HG02610 (cell line): ENCODE data around the gene FBXO42.
"Not testable (repeated sequence)": the region's sequence is repeated elsewhere in the genome, so short reads cannot be mapped to it uniquely, and the experiment has no call there.

Experiments
- ATAC-seq: cut with Tn5 transposase; IDR thresholded peaks from one replicate; pipeline ENCODE4 v1.9.1; 2021; ENCODE audit warnings: mild to moderate bottlenecking, moderate library complexity; ENCODE audit not compliant: unreplicated experiment

The FBXO42 gene

DNA sequence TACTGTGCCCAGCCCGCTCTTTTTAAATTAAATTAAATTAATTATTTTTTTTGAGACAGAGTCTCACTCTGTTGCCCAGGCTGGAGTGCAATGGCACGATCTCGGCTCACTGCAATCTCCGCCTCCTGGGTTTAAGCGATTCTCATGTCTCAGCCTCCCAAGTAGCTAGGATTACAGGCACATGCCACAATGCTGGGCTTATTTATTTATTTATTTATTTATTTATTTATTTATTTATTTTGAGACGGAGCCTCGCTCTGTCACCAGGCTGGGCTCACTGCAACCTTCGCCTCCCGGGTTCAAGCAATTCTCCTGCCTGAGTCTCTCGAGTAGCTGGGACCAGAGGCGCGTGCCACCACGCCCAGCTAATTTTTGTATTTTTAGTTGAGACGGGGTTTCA, 129.6 kb downstream of the FBXO42 start:
- ATAC-seq, result not testable (repeated sequence)

DNA sequence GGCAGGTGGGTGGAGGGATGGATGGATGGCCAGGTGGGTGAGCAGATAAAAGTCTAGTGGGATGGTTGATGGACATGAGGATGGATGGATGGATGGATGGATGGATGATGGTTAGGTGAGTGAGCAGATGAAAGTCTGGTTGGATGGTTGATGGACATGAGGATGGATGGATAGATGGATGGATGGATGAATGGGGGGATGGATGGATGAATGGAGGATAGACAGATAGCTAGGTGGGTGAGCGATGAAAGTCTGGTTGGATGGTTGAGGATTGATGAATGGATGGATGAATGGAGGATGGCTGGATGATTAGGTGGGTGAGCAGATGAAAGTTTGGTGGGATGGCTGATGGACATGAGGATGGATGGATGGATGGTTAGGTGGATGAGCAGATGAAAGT, 130.8 kb downstream of the FBXO42 start:
- ATAC-seq, result no peak

DNA sequence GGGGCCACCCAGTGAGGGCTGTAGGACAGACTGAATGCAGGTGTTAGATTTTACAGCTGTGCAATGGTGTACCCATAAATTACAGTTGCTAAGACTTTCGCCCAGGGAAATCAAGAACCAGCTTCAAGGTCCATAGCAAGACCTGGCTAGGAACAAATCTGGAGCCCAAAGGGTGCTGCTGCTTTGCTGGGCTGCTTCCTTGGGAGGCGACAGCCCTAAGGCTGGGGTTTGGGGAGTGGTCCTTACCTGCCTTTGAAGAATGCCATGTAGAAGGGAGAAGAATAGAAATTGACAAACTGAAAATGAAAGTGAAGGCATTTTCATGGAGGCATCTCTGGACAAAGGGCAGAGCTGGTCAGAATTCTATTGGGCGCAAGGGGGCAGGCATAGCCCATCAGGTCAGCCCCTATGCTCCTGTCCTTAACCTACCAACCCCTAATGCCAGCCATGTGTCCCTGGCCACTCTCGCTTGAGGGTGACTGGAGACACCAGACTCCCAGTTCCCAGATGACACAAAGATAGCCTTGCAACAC, 132.2 kb downstream of the FBXO42 start:
- ATAC-seq, result no peak

DNA sequence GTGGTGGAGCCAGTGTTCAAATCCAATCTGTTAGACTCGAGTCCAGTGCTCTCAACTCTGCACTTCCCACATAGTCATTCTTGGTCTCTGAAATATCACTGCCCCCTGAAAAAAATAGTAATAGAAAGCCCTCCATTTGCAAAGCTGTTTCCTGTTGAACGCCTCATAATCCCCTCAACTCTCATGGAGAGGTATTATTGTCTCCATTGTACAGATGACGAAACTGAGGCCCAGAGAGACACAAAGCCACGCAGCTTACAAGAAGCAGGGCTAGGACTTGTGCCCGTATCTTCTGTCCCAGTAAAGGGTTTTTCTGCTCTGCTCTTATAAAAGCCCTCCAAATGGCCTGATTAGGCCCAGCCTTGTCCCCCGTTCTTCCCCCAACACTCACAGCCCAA, 133.6 kb downstream of the FBXO42 start:
- no peak for ATAC-seq

DNA sequence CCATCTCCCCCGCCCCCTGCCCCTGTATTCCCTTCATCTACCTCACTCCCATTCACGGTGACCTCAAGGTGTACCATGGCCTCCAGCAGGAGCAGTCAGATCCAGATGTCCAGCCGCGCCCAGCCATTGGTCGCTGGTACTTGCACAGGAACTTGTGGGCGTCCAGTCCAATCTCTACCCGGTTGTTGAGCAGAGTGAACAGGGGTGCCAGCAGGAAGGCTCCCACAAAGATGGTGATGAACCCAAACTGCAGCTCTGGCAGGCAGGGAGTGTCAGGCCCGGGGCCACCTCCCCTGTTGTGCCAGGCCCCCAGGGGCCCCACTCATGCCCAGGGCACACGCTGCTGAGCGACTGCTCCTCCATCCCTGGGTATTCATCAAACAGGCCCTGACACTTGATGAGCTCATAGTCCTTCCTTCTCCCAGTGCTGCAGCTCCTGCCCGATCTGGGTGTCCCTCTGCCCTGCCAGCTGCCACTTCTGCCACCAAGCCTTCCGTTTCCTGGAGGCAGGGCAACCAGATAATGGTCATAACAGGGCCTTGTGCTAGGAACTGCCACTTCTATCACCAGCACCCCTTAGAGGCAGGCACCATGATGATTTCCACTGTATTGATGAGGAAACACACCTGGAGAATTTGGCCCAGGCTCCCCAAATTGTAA, 134.1 kb downstream of the FBXO42 start:
- no peak for ATAC-seq

DNA sequence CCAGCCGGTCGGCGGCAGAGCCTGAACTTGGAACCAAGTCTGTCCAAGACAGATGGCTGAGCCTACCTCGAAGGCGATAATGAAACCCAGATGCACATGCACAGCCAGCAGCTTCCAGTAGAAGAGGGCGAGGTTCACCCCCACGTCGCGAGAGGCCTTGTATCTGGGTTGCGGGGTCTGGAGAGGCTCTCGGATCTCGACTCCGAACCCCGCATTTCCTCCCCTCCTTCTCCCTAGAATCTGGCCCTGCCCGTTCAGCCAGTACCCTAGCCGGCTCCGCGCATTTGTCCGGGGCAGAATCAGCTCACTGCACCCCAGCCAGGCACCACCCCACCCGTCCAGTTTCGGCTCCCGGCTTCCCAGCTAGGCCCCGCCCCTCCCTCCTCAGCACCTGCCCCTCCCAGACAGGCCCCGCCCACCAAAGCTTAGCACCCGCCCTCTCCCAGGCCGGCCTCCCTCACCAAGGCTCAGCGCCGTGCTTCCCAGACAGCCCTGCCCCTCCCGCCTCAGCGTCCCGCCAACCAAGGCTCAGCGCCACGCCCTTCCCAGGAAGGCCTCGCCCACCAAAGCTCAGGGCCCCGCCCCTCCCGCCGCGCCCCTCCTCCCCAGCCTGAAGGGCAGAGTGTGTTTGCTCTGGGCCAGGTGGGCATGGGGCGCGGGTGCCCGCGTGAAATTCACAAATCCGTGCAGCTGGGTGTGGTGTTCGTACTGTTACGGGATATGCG, 135.1 kb downstream of the FBXO42 start:
- ATAC-seq, result peak; percentile 88

DNA sequence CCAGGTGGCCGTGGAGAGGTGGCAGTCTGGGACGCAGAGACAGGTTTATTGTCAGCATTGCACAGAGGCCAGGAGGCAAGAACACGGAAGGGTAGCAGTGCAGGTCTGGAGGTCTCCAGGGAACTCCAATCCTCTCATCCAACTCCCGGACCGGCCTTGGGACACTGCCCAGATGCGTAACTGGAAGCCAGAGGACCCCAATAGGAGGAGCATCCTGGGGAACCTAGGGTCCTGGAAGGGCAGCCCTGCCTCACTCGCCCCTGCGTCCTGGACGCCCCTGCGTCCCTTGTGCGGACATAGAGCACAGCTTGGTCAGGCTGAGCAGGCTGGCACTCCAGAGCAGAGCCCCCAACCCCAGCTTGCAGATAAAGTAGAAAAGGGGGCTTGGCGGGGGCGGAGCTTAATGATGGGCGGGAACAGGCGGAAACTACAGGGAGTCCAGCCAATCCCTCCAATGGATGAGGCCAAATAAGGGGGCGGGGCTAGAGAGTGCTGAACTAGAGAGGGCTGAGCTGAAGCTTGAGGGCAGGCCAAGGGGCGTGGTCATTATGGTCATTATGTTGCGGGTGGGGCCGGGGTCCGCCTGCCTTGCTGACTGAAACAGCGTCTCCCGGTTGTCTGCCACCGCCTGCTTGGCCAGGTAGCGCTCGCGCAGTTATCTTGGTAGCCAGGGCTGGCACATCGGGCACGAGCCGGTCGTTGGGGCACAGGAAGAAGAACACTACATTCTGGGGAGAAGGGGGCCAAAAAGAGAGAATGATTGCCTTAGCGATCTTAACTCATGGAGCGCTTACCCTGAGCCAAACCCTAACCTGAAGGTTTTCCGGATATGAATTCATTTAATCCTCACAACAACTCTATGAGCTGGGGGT, 136.2 kb downstream of the FBXO42 start:
- peak; percentile 51 for ATAC-seq

DNA sequence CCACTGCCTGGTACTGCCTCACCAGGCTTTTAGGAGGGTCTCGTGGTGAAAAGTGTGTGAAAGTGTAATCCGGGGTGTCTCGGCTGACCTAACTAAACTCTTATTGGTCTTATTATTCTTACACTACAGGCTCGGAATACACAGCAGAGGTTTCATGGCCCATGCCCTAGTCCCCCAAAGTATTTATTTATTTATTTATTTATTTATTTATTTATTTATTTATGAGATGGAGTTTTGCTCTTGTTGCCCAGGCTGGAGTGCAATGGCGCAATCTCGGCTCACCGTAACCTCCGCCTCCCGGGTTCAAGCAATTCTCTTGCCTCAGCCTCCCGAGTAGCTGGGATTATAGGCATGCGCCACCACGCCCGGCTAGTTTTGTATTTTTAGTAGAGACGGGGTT, 137.0 kb downstream of the FBXO42 start:
- ATAC-seq, result not testable (repeated sequence)

DNA sequence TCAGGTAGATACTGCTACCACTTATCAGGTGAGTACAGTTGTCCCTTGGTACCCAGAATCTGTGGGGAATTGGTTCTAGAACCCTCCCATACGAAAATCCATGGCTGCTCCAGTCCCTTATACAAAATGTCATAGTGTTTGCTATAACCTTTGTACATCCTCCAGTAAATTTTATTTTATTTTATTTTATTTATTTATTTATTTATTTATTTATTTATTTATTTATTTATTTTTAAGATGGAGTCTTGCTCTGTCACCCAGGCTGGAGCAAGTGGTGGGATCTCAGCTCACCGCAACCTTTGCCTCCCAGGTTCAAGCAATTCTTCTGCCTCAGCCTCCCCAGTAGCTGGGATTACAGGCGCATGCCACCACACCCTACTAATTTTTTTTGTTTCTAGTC, 138.7 kb downstream of the FBXO42 start:
- ATAC-seq, result not testable (repeated sequence)

DNA sequence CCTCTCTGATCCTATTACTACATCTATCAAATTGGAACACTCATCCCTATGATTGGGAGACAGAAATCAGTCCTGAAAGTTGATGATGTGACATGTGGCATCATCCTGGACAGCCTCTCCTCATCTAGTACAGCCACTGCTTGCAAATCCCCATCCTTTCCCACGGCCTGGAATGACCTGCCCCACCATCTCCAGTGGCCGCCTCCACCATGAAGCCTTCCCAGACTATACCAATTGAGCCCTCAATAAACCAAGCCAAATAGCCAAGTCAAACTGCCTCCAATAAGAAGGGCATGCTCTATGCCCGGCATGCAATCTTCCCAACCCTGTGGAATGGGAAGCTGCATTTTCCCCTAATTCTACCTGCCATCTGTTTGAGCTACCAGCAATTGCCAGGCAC, 139.3 kb downstream of the FBXO42 start:
- no peak for ATAC-seq

DNA sequence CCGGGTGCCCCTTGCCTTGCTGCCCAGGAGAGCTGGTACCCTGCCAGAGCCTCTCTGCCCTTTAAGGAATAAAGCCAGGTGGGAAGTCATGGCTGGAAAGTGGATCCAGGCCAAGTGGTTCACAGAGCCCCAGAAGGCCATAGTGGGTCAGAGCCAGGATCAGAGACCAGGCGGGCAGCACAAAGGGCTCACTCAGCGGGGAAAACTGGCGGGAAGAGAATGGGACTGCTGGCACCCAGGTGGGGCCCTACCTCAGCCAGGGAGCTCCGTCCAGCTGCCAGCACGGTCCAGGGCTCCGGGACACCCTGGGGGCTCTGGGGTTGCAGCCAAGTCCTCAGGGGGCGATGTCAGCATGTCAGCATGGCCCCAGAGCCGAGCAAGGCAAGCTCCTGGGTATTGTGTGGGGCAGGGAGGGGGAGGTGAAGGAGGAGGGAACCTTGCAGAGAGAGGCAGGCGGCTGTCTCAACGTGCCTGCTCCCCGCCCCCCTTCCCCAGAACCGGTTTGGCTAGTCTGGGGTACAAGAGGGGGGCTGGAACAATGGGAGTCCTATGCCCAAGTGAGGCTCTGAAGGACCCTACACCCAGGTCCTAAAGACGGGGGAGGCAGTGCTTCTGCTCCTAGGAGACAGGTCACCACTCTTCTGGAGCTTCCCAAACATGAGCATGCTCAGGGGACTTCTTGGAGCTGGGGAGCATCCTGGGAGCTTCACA, 139.9 kb downstream of the FBXO42 start, which contains the start of gene ARHGEF19:
TSS of gene ARHGEF19 (minus strand) at position 402 of the 711 bp plus-strand sequence. CDS start 3,598 bp downstream, outside the sequence.
- no peak for ATAC-seq

DNA sequence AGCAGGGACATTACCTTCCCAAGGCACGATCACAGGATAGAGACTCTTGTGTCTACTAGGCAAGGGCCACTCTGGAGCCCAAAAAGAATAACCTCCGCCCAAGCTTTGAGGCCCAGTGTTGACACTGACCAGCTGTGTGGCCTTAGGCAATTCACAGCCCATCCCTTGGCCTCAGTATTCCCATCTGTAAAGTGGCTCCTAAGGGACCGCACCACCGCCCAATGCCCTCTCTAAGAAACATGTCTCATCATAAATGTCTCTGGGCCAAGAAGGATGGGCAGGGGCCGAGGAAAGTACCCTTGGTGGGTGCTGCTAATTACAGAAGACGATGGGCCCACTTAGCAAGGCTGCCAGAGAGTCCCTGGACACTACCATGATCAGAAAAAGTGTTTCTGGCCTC, 140.5 kb downstream of the FBXO42 start:
- no peak for ATAC-seq

DNA sequence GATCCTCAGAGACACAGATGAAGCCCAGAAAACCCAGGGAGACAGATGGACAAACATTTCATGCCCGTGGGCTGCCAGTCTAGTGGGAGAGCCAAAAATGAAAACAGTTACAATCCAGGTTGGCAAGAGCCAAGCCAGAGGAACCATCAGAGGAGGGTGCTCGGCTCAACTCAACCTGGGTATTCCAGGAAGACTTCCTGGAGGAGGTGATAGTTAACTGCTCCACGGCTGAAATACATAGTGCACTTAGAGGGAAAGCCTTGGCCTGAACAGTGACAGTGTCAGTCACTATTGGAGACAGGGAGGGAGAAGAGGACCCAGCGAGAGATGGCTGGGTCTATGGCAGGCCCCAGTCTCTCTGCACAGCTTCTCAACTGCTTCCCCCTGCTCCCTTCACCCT, 141.7 kb downstream of the FBXO42 start:
- no peak for ATAC-seq

DNA sequence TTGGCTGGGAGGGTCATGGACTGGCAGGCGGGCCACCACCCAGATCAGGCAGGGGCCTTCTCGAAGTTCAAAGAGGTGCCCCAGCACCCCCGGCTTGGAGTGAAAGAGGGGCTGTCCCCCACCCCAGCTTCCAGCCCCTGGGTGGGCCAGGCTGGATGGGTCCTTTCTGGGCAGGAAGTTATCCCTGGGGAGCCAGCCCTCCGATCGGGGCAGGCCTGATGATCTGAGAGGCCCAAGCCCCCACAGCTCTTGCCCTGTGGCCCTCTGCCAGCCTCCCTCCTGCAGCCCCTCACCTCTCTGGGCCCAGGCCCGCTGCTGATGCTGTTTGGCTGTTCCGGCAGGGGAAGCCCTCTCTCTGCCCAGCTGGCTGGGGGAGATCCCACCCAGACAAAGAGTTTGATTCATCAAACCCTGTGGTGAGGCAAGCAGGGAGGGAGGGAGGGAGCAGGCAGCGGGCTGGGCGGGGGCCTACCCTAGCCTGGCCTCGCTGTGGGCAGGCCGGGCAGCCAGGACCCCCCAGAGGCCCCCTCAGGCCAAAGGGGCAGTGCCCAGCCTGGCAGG, 142.4 kb downstream of the FBXO42 start:
- no peak for ATAC-seq

DNA sequence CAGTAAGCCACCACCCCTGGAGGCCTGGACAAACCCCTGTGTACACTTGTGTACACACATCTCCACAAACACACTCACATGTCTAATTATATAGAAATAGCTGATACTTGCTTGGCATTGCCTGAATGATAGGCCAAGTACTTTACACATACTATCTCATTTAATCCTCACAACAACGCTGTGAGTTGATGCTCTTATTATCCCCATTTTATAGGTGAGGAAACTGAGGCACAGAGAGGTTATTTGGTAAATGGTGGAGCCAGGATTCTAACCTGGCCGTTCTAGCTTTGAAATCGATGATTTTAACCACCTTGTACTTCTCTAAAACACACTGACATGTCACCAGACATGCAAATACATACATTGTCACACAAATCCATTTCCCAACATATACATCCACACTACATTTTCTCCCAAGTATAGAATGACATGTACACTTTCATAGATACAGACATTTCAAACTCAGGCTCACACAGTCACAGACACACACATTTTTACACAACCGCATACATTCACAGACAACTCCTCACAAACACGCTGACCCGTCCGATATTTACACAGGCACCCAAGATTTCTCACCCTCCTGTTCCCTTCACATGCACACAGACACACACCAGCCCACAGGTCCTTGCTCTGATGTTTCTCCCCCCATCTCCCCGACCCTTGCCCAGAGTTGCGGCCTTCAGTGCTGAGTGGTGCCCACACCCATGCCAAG, 143.0 kb downstream of the FBXO42 start:
- no peak for ATAC-seq

DNA sequence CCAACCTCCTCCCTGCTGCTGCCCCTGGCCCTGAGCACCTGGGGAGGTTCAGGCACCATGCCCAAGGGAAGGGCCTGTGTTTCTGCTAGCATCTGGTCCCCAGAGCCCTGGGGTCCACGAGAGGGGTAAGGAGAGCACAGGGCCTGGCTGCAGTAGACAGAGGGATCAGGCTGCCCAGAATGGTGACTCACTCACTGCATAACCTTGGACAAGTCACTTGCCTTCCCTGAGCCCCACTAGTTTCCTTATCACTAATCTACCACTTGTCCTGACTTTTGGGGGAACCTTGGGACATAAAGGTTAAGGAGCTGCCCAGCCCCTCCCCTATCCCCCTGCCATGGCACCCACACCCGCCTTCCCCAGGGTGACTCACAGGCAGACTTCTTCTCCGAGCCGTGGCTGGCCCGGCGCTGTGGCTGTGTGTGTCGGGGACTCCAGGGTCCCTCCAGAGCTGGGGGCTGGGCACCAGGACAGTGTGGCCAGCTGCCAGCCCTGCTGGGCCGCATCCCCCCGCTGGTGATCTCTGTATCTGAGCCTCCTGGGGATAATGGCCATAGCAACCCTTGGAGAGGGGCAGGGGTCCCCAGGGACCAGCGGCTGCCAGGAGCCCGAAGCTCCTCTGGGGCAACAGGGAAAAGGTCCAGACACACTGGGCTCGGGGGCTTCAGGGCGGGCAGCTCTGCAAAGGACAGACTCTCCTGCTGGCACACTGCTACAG, 143.9 kb downstream of the FBXO42 start:
- ATAC-seq, result no peak

DNA sequence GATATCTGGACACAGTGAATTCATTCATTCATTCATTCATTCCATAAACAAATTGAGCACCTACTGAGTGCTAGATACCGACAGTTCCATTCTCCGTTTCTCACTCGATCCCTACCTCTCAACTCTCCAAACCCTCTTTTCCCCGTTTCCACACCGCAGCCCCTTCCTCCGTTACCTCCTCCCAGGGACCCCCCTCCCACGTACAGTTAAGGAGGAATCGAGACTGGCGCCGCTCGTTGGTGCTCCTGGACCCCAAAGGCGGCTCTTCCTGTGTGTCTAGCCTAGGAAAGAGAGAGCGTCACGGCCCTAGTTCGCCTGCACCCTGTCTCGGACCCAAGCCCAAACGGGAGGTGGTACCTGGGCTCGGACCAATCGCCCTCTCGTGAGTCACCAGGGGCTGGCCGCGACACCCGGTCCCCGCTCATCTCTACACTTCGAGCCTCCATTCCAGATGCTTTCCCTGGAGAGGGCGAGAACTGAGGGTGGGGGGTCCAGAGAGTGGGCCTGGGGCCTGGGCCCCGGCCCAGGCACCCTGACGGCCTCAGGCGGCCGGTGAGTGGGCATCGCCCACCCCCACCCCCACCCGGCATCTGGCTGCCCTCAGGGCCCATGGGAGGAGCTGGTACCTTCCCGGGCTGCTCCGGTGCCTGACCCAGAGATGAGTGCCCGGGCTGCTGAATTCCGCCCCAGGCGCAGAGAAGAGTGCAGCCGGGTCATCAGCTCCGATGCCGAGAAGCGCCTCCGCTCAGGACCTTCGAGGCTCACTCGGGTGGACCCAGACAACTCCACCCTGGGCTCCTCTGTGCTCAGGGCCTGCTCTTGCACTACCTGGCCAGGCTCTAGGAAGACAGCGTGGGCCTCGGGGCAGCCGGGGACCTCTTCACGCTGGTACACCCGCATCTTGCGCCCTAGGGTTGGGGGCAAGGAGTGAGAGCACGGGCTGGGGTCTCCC, 144.7 kb downstream of the FBXO42 start:
- ATAC-seq, result no peak
